ENCODE data around the gene EZH1. TPM values are rescaled to one million over a fixed set of nuclear protein-coding genes. Genes with fewer than 3 reads are reported as not detected.

The EZH1 gene
- 5.2 and 16.3 TPM in 2 replicates for total RNA-seq (2014; rRNA removed; shearing (Covaris generic))

DNA sequence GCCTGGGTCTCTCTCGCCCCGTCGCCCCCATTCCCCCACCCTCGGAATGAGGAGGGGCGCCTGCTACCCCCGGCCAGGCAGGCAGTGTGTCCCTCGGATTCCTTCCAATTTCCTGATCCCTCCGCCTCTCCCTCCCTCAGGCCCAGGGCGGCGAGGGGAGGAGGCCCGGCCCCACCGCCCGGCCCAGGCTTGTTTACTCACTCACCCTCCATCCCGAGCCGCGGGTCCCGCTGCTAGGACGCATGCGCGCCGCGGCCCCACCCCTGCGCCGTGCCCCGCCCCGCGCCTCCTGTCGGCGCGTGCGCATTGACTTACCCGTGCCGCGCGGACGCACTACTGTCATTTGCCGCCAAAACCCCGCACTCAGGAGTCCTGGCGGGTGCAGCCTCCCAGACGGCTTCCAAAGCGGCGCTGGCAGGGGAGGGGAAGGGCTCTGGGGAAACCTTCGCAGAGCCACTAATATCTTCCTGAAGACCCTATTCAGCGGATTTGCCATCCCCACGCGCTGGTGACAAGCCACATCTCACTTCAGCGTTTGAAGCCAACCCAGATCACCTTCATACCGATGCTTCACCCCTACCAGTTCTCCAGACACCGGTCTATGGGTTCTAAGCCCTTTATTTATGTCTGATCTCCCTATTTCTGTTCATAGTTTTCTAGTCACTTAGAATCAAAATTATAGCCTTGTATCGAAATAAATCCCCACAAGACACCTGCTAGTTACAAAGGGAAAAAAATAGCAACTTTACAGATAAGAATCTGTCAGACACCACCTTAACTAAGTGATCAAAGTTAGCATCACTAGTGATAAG lies at the start of gene EZH1:
EZH1 (minus strand) TSS at position 235 of the 812 bp plus-strand sequence. CDS start 16,099 bp downstream, outside the sequence.
- no peak within 1 kb of the TSS for H3K27ac ChIP-seq
- DNase-seq (ENCODE audit: low read depth in 1 of 2, low spot score in 2 of 2), result peak; percentile 87 to 89
- no peaks in the 10 kb centered on the region; the same call in 1 of the 2 replicates for H3K9me3 ChIP-seq (replicated peaks)
- H3K4me3 ChIP-seq, result peak within 1 kb of the TSS; percentile 52
- H3K27me3 ChIP-seq (replicated peaks), result 0 out of 2 replicates have a peak, but pooled peaks cover 2% of the 10 kb centered on the region
- no peaks in the 10 kb centered on the region for H3K36me3 ChIP-seq
- H3K4me1 ChIP-seq (replicated peaks), result peaks cover 17% of the 10 kb centered on the region

DNA sequence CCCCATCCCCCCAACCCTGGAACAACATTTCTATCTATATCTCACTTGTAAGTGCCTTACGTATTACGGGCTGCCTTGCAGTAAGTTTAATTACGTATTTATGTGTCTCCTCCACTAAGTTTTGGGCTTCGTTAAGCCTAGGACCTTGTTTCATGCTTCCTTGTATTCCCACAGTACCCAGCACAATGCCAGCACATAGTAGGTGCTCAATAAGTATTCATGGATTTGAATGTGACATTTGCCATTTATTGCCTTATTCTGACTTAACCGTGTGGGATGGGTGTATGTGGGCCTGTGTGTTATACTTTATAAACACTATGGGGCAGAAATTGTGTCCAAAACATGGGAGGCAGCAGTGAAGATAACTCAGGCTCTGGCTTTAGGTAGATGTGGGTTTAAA lies 47.7 kb upstream of the EZH1 start:
- H3K4me3 ChIP-seq, result no peak overlapping the region
- no peak for DNase-seq (ENCODE audit: low read depth in 1 of 2, low spot score in 2 of 2)
- peaks cover 5% of the 10 kb centered on the region for H3K4me1 ChIP-seq (replicated peaks)
- no peak overlapping the region for H3K27ac ChIP-seq
- H3K36me3 ChIP-seq, result peaks cover 9% of the 10 kb centered on the region; the same call in 1 of the 2 replicates
- no peaks in the 10 kb centered on the region for H3K9me3 ChIP-seq (replicated peaks)
- no peaks in the 10 kb centered on the region for H3K27me3 ChIP-seq (replicated peaks)

DNA sequence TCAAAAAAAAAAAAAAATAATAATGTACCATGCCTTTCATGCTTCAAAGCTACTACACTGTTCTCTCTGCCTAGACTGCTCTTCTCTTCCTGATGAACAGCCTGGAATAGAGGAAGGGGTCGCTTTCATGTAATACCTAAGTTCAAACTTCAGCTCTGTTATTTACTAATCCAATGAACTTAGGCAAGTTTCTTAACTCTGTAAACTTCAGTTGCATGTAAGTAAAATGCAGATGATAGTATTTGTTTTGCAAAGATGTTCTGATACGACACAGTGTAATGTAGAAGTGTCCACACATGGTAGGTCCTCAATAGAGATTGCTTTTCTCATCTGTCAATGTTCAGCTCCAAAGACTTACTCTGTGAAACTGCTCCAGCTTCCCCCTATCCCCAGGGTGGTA lies 47.1 kb upstream of the EZH1 start:
- H3K27ac ChIP-seq, result no peak overlapping the region
- no peaks in the 10 kb centered on the region for H3K9me3 ChIP-seq (replicated peaks)
- H3K27me3 ChIP-seq (replicated peaks), result no peaks in the 10 kb centered on the region
- no peaks in the 10 kb centered on the region for H3K4me1 ChIP-seq (replicated peaks)
- 0 out of 2 replicates have a peak, but pooled peaks cover 4% of the 10 kb centered on the region for H3K36me3 ChIP-seq
- no peak overlapping the region for H3K4me3 ChIP-seq
- no peak for DNase-seq (ENCODE audit: low read depth in 1 of 2, low spot score in 2 of 2)

DNA sequence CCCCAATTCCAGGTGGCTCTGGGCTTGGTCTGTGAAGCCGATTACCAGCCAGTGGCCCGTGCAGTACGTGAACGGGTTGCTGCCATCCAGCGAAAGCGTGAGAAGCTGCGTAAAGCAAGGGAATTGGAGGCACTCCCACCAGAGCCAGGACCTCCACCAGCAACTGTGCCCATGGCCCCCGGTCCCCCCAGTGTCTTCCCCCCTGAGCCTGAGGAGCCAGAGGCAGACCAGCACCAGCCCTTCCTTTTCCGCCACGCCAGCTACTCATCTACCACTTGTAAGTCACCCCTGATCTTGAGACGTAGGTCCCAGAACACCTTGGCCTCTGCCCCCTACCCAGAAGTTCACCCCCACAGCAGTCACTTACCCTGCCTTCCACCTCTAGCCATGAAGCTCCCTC lies 42.4 kb upstream of the EZH1 start:
- DNase-seq (ENCODE audit: low read depth in 1 of 2, low spot score in 2 of 2), result no peak

DNA sequence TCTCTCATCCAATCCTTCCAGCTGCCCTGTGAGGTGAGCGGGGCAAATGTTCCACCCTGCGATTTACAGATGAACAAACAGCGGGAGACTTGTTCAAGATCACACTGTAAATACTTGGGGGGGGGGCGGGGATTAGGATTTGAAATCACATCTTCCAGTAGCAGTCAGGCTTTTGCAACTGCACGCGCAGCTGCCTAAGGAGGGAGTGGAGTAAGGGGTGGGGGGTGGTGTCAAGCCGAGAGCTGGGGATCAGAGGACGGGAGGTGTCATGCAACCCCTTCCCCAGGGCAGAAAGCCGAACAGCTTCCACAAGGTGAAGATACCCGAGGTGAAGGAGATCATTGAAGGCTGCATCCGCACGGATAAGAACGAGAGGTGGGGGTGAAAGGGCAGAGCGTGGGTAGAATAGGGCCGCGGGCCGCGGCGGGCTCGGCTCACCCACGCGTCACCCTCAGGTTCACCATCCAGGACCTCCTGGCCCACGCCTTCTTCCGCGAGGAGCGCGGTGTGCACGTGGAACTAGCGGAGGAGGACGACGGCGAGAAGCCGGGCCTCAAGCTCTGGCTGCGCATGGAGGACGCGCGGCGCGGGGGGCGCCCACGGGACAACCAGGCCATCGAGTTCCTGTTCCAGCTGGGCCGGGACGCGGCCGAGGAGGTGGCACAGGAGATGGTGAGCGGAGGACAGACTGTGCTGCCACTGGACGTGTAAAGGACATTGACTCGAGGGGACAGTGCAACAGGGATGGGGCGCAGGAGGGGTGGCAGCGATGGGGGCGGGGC lies 40.2 kb upstream of the EZH1 start:
- no peak for DNase-seq (ENCODE audit: low read depth in 1 of 2, low spot score in 2 of 2)
- H3K27me3 ChIP-seq (replicated peaks), result no peaks in the 10 kb centered on the region
- no peak overlapping the region for H3K4me3 ChIP-seq
- peaks cover 19% of the 10 kb centered on the region for H3K4me1 ChIP-seq (replicated peaks)
- H3K9me3 ChIP-seq (replicated peaks), result no peaks in the 10 kb centered on the region
- no peak overlapping the region for H3K27ac ChIP-seq
- H3K36me3 ChIP-seq, result peaks cover 2% of the 10 kb centered on the region; the same call in 1 of the 2 replicates

More for the DNA sequence above, 42.4 kb upstream of the EZH1 start:
- Histone ChIP-seq H3K4me3 (no peak overlapping the region), H3K27me3 (replicated peaks) (no peaks in the 10 kb centered on the region), H3K36me3 (no peaks in the 10 kb centered on the region), H3K9me3 (replicated peaks) (no peaks in the 10 kb centered on the region), H3K27ac (no peak overlapping the region), H3K4me1 (replicated peaks) (peaks cover 17% of the 10 kb centered on the region)

DNA sequence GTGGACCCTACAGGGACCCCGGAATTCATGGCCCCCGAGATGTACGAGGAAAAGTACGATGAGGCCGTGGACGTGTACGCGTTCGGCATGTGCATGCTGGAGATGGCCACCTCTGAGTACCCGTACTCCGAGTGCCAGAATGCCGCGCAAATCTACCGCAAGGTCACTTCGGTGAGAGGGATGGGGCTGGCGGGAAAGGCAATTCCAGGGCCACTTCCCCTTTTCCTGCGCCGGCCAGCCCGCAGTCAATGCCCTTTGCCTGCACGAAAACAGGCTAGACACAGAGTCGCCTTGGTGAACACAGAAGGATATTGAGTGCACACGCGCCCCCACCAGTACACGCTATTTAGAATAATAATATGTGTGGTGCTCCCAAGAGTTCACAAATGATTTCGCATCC lies 39.6 kb upstream of the EZH1 start:
- H3K36me3 ChIP-seq, result peaks cover 8% of the 10 kb centered on the region; the same call in 1 of the 2 replicates
- no peak overlapping the region for H3K27ac ChIP-seq
- no peaks in the 10 kb centered on the region for H3K9me3 ChIP-seq (replicated peaks)
- H3K4me3 ChIP-seq, result no peak overlapping the region
- no peak for DNase-seq (ENCODE audit: low read depth in 1 of 2, low spot score in 2 of 2)
- H3K4me1 ChIP-seq (replicated peaks), result peaks cover 21% of the 10 kb centered on the region
- H3K27me3 ChIP-seq (replicated peaks), result no peaks in the 10 kb centered on the region

DNA sequence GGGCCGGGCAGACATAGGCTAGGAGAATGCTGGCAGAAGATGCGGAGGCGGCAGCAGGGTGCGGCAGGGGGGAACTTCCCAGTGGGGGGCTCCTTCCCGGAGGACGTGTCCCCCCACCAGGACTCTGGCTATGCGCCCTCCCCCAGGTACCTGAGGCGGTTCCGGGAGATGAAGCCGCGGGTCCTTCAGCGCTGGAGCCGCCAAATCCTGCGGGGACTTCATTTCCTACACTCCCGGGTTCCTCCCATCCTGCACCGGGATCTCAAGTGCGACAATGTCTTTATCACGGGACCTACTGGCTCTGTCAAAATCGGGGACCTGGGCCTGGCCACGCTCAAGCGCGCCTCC lies 38.9 kb upstream of the EZH1 start:
- peak overlapping the region; percentile 36 for H3K27ac ChIP-seq
- peaks cover 14% of the 10 kb centered on the region for H3K36me3 ChIP-seq
- DNase-seq (ENCODE audit: low read depth in 1 of 2, low spot score in 2 of 2), result no peak
- no peaks in the 10 kb centered on the region for H3K9me3 ChIP-seq (replicated peaks)
- H3K27me3 ChIP-seq (replicated peaks), result no peaks in the 10 kb centered on the region
- H3K4me3 ChIP-seq, result no peak overlapping the region
- peaks cover 21% of the 10 kb centered on the region for H3K4me1 ChIP-seq (replicated peaks)

DNA sequence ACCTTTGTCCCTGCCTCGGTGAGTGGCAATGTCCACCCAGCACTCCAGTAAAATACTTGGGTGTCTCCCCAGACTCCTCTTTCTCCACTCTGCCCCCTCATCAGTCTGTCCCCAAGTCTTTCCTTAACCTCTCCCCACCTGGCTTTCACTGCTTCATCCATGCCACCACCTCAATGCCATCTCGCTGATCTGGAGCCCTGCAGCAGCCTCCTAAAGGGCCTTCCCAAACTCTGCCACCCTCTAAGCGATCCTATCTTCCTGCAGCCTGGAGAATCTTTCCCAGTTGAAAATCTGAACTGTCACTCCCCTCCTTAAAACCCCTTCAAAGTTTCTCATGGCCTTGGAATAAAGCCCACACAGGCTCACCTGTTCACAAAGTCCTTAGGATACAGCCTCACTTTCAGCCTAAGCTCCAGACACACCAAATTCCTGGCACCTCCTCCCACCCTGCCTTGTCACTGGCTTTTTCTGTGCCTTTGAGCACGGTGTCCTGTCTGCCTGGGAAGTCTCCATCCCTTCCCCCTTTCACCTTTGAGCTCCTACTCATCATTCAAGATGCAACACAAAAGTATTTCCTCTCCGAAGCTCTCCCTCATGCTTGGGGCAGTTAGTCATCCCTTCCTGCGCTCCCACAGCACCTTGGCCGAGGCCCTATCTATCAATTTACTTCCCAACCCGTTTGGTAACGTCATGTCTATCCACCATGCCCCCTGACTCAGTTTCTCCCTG lies 38.4 kb upstream of the EZH1 start:
- H3K27me3 ChIP-seq (replicated peaks), result no peaks in the 10 kb centered on the region
- H3K36me3 ChIP-seq, result peaks cover 17% of the 10 kb centered on the region
- peak; percentile 29 to 58 for DNase-seq (ENCODE audit: low read depth in 1 of 2, low spot score in 2 of 2)
- peaks cover 21% of the 10 kb centered on the region for H3K4me1 ChIP-seq (replicated peaks)
- H3K27ac ChIP-seq, result peak overlapping the region; percentile 36
- no peak overlapping the region for H3K4me3 ChIP-seq
- H3K9me3 ChIP-seq (replicated peaks), result no peaks in the 10 kb centered on the region

DNA sequence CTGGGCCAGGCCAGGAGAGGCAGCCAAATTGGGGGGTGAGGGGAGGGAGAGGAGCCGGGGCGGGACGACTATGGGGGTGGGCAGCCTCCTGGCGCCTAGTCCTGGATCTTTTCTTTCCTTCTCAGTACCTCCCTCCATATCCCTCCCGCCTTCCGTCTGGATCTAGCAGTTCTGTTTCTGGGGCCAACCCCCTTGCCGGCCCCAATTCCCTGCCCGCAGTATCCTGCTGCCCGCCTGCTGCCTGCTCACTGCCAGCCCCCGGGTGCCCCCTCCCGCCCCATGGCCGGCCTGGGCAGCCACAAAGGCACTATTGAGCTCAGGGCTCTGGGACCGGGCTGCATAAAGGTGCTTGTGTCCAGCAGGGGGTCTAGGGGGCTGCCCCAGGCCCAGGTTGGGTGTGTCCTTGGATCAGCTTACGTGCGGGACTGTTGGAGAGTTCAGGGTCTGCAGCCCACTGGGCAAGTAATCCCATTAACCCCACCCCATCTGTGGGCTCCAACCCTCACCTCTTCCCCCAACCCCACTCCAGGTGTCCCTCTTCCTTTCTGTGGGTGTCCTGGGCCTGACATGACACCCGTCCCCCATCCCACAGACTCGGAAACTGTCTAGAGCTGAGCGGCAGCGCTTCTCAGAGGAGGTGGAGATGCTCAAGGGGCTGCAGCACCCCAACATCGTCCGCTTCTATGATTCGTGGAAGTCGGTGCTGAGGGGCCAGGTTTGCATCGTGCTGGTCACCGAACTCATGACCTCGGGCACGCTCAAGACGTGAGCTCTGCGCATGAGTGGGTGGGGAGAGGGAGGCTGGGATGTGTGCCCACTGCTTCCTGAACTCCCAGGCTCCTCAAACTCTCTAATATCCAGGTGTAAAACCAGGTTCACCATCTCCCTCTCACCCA lies 37.6 kb upstream of the EZH1 start:
- no peak for DNase-seq (ENCODE audit: low read depth in 1 of 2, low spot score in 2 of 2)
- Histone ChIP-seq H3K4me1 (replicated peaks) (peaks cover 21% of the 10 kb centered on the region), H3K9me3 (replicated peaks) (no peaks in the 10 kb centered on the region), H3K36me3 (peaks cover 21% of the 10 kb centered on the region), H3K4me3 (no peak overlapping the region), H3K27me3 (replicated peaks) (no peaks in the 10 kb centered on the region), H3K27ac (no peak overlapping the region; the same call in 1 of the 2 replicates)

DNA sequence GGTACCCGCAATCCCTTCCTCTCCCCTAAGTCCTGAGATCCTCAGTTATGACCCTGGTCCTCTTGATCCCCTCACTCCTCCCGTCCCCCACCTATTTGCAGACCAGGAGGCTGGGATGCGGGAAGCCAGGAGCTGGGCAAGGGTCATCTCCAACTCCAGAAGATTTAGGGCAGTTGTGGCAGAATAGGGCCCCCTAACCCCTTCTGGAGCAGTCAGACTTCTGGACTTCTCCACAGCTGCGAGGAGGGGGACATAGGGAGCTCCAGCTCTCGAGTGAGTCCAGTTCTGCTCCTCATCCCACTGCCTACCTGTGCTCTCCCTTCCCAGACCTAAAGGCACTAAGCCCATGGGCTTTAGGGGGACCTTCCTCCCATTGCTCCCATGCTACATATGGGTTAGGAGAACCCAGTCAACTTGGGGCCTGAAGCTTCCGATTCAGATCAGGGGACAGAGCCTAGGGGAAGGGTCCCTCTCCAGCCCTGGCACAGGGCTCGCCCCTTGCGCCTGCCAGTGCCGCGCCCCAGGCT lies 36.9 kb upstream of the EZH1 start:
- Histone ChIP-seq H3K9me3 (replicated peaks) (no peaks in the 10 kb centered on the region), H3K4me1 (replicated peaks) (peaks cover 21% of the 10 kb centered on the region), H3K4me3 (no peak overlapping the region), H3K27me3 (replicated peaks) (no peaks in the 10 kb centered on the region), H3K27ac (no peak overlapping the region), H3K36me3 (peaks cover 27% of the 10 kb centered on the region)
- no peak for DNase-seq (ENCODE audit: low read depth in 1 of 2, low spot score in 2 of 2)

DNA sequence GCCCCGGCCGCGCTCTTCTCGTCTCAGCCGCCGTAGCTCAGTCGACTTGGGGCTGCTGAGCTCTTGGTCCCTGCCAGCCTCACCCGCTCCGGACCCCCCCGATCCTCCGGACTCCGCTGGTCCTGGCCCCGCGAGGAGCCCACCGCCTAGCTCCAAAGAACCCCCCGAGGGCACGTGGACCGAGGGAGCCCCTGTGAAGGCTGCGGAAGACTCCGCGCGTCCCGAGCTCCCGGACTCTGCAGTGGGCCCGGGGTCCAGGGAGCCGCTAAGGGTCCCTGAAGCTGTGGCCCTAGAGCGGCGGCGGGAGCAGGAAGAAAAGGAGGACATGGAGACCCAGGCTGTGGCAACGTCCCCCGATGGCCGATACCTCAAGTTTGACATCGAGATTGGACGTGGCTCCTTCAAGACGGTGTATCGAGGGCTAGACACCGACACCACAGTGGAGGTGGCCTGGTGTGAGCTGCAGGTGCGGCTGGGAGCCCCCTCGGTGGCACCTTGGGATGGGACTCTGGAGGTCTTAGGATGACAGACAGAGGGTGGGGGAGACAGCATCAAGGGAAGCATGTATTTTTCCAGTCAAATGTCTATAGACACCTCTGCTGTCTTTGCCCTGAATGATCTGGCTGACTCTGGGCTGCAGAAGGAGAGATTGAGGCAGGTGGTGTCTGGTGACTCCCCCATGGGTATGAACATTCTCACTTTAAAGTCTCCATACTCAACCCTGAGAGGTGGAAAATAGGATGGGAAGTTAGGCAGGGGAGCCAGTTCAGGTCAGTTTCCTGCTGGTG lies 36.2 kb upstream of the EZH1 start:
- Histone ChIP-seq H3K4me1 (replicated peaks) (peaks cover 25% of the 10 kb centered on the region), H3K36me3 (peaks cover 31% of the 10 kb centered on the region), H3K27me3 (replicated peaks) (no peaks in the 10 kb centered on the region), H3K4me3 (no peak overlapping the region), H3K27ac (no peak overlapping the region), H3K9me3 (replicated peaks) (no peaks in the 10 kb centered on the region)
- no peak for DNase-seq (ENCODE audit: low read depth in 1 of 2, low spot score in 2 of 2)

All from SJSA1 (cell line).